KG1 (cell line): ENCODE measurements around the gene RDH5.
"Not testable (repeated sequence)": the region's sequence is repeated elsewhere in the genome, so short reads cannot be mapped to it uniquely, and the experiment has no call there.

Source experiments
- DNase-seq: peaks from one replicate; lab custom pipeline; 2025; lab: John Stamatoyannopoulos, UW

RDH5 gene

DNA sequence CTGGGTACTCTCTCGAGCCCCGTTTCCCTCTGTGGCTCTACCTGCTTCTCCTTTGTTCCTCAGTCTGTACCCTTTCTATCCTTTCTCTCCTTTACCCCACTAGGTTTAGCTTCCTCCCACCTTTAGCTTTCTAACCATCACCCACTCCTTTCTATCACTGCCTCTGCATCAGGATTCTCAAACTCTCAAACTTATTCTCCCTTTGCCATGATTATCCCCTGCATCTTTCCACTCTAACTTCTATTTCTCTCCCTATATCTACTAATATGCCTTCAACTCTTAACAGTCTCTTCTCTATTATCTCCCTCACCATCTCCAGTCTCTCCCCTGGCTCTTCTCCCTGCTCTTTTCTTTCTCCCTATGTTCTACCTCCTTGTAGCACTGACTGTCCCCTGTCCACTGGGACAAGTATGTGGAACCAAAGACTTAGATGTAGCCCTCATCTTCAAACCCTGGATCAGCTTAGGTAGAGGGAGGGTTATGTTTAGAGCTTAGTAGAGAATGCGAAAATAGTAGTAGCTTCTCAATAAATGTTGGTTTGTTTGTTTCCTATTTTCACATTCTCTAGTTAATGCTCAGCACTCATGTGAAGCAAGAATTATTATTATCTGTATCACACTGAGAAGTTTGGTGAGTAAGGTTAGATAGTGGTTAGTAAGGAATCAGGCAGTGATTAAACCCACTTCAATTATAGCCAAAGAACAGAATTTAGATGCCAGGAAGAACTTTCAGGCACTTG, 26.1 kb downstream of the RDH5 start:
- no peak for DNase-seq

DNA sequence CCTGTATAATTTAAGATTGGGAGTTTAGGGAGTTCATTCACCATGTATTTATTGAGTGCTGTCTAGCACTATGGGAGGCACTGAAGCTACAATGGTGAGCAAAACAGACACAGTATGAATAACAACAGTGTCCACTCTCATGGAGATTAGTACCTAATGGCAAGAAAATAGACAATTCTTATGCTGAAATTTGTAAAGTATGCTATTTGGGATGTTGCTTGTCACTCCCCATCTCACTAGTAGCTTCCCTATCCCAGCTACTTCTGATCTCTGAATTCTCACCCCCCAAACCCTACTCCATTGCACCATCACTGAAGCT, 26.7 kb downstream of the RDH5 start:
- DNase-seq, result no peak

DNA sequence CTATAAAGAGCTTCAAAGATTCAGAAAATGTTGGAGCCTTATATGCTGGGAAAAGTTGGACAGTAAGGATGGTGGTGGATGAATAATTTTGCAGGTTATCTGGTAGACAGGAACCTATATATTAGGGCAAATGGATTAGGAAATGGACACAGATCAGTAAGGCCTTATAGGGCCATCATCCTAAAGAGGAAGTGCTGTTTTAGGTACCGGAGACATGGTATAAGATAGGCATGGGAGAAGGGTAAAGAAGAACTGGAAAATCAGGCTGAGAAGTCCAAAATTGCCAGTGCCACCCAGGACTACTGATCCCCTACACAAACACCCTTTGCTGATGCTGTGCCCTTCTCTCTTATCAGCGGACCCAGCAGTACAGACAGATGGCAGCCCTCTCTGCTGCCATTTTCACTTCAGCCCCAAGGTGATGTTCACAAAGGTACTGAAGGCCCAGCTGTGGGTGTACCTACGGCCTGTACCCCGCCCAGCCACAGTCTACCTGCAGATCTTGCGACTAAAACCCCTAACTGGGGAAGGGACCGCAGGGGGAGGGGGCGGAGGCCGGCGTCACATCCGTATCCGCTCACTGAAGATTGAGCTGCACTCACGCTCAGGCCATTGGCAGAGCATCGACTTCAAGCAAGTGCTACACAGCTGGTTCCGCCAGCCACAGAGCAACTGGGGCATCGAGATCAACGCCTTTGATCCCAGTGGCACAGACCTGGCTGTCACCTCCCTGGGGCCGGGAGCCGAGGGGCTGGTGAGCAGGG, 28.2 kb downstream of the RDH5 start:
- no peak for DNase-seq

DNA sequence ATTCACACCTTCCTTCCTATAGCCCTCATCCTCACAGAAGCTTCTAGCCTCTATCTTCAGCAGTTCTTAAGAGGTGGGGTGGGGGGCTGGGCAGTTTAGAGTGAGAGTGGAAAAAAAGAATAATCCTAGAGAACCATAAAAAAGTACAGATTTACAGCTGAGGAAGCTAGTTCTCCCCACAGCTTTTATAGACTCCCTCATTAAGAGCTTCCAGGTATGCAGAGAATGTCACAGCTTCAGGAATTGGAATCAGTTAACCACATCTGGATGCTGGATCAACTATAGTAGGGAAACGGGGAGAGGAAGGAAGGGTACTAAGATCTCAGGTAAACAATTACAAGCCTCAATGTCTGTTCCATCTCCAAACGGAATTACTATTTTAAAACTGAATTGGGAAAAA, 35.1 kb downstream of the RDH5 start:
- DNase-seq, result no peak

DNA sequence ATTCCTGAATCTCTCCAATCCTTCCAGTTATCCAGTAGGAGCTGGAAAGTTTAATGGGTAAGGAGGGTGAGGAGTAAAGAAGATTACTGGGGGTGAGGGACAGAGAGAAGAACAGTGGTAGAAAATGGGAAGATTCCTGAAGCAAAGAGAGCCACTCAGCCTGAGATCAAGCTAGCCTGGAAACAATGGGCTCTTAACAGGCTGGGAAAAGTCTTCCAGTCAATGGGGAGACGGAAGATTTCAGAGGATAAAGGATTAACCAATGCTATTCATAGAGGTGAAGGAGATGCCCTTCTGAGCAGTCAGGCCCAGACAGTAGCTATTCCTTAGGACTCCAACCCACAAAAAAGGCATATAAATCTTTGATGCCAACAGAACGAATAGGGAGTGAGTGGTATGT, 37.5 kb downstream of the RDH5 start:
- no peak for DNase-seq

DNA sequence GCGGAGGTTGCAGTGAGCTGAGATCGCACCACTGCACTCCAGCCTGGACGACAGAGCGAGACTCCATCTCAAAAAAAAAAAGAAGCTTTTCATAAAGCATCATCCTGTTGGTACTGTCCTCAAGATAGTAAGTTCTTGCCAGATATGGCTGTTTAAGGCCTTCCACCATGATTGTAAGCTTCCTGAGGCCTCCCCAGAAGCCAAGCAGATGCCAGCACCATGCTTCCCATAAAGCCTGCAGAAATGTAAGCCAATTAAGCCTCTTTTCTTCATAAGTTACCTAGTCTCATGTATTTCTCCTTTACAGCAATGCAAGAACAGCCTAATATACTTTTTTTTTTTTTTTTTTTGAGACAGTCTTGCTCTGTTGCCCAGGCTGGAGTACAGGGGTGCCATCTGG, 38.4 kb downstream of the RDH5 start:
- DNase-seq, result not testable (repeated sequence)

DNA sequence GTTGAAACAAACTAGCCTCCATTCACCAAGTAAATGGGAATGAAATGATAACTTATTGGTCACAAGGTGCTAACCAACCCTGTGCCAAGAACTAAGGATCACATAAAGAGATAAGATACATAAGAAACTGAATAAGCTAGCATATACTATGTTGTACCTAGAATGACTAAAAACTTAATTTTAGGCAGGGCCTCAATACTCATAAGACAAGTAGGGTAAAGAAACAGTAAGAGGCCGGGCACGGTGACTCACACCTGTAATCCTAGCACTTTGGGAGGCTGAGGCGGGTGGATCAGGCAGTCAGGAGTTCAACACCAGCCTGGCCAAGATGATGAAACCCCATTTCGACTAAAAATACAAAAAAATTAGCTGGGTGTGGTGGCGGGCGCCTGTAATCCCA, 40.5 kb downstream of the RDH5 start:
- DNase-seq, result no peak

DNA sequence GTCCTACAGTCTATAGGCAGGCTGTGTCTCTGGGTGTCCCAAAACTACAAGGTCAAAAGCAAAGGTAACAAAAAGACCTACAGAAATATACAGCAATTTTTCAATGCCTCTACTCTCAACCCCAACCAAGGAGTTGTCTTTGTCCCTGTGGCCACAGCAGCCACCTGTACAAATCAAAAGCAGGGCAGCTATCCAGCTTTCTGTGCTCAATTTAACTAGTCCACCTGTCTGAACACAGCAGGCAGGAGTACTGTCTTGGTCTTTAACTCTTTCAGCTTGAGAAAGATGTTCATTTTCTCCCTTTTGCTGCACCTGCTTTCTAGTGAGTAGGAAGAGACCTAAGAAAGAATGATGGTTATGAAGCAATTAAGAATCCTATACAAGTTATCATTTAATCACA, 42.5 kb downstream of the RDH5 start:
- no peak for DNase-seq

DNA sequence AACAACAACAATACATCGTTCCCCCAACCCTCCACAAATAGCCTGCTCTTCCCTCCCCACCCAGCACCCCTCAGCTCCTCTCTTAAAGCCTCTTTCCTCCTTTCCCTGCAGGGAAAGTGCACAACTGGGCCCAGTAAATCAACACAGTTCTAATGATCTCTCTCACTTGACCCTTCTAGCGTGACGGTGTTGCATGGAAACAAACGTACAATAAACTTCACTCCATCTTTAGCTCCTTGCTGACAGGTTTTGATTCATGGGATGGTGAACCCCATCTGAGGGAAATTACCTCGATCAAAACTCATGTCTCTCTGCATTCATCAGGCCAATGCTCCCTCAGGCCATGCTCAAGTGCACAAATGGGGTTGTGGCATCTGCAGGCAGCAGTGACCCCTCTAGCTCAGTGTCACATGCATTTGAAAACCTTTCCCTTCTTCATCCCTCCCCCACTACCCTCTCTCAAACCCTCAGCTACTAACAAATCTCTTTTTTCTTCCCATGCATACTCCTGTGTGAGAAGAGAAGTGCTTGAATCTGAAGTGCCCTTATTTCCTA, 45.6 kb downstream of the RDH5 start:
- DNase-seq, result no peak

DNA sequence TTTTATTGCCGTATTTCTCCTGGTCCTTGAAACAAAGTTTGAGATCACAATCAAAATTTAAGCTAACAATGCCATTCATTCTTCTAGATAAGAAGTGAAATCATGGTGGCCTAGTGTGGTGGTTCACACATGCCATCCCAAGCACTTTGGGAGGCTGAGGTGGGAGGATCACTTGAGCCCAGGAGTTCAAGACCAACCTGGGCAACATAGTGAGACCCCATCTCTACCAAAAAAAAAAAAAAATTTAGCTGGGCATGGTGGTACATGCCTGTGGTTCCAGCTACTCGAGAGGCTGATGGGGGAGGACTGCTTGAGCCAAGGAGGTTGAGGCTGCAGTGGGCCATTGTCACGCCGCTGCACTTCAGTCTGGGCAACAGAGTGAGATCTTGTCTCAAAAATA, 47.0 kb downstream of the RDH5 start:
- DNase-seq, result no peak

DNA sequence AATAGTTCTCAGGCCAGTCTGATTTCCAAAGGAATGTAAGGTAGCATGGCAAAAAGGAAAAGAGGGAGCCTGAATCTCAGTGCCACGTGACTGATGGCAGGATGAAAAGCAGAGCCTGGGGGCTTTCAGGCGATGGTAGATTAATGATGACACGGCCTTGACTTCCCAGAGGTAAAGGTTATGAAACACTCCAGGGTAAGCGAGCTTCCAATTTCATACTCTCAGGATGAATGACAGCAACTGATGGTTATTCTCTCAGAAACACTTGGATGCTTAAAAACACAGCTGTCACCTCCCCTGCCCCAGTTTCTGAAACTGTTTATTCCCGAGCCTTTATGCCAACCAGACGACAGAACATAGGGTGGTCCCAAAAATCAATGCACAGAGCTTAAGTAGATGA, 51.5 kb downstream of the RDH5 start:
- no peak for DNase-seq
